NCI-H2107 treated with DMSO at 0.1 percent for 48 hours (cell line): ENCODE results near the gene EGFL8.

Experiments used
- DNase-seq: peaks from one replicate; lab custom pipeline; 2025; ENCODE audit not compliant: unreplicated experiment; lab: John Stamatoyannopoulos, UW

EGFL8 gene

GRCh38 chr6:32167154-32167760 lies 2.9 kb downstream of the EGFL8 start:
- no peak for DNase-seq

- DNase-seq = no peak
These were observed 3.4 kb downstream of the EGFL8 start for GRCh38 chr6:32167761-32168262.

DNA sequence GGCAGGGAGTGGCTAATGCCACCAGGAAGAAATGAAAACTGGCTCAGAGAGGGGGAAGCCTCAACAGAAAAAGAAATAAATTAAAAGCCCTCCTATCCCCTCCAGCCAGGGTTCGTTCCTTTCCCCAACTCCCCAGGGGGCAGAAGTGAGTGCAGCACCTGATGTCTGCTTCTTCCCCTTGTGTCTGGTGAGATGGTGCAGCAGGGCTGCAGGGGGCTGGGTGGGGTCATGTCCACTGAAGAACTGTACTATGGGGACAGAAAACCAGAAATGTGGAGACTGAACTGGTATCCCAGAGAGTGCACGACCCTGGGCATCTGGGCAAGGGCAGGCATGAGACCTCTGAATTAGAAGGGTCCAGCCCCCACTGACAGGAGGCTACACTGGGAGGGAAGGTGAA lies 4.0 kb downstream of the EGFL8 start:
- DNase-seq = no peak

DNA sequence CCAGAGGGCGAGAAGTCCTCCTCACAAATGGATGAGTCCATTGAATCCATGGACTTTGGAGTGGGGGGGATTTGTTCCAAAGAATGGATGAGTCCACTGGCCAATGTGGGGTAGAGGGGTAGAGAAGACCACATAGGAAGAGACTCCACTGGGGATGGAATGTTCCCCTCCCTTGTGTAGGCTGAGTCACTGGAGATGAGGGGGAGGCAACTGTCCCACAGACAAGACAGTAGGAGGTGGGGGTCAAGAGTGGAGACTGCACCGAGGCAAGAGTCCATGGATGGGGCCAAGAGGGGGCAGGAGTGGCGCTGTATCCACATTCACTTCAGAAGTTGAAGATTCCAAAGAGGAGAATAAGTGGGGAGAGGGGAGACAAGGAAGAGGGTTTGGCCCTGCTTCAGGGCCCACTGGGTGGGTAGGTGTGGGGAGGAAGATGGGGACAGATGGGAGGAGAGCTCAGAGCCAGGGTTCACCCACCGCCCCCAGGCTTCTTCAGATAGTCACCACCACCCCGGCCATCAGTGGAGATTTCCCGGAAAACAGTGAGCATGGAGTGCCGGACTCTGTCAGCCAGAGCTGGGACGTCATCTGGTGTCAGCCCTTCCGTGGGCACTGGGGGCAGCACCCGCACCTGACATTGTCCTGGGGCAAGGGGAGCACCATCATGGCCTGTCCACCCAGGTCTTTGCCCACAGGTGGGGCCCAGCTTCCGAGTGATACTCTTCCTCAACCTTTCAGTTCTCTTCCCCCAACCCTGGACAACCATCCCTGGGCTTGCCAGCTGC lies 4.6 kb downstream of the EGFL8 start:
- DNase-seq = no peak

GRCh38 chr6:32170294-32170693 lies 5.9 kb downstream of the EGFL8 start:
- no peak for DNase-seq

DNA sequence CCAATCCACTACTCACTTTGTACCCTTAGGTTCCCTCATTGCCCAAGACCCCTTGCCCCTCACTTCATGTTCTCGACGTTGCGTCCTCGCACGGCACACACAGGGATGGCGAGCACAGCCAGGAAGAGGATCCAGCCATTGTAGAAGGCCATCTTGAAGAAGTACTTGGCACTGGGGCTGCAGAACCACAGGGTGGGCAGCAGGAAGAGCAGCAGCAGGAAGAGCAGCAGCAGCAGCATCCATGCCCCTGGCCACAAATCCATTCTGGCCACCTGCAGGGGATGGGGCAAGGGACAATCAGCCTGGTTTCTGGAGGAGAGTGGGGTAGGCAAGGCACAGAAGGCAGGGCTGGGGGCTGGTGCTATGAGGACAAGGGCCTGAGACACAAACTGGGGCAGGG lies 6.8 kb downstream of the EGFL8 start:
- no peak for DNase-seq

GRCh38 chr6:32173051-32173727 lies 8.8 kb downstream of the EGFL8 start:
- no peak for DNase-seq

DNA sequence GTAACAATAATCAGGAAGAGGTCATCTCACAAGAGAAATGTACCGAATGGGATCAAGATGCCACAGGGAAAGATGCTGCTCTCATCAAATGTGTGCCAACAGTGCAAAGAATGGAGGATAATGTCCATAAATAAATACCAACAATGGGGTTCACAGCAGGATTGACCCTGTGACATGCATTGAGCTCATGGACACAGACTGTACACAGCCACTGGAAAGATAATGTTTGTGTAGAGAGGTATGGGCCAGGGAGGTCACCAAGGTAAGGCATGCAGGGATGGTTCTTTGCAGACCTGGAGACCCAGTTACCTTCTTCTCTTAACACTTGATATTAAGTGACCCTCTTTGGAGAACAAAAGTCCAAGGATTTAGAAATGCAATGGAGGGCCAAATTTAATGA lies 10.0 kb downstream of the EGFL8 start:
- no peak for DNase-seq

DNA sequence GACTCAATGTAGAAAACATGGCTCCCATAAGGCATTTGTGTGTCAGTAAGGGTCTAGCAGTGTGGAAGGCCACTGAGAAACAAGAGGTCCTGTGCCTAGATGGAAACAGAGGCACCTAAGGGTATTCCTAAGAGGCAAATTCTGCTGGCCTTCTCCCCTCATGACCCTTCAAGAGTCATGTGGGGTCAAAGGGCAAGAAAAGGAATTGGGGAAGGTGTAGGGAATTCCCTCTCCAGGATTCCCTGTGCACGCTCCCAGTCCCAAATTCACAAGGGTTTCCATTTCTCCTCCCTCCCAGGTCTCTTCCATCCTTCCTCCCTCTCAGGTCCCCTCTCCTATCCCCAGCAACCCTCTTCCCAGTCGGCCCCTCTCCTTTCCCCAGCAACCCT lies 10.9 kb downstream of the EGFL8 start:
- DNase-seq = no peak

DNA sequence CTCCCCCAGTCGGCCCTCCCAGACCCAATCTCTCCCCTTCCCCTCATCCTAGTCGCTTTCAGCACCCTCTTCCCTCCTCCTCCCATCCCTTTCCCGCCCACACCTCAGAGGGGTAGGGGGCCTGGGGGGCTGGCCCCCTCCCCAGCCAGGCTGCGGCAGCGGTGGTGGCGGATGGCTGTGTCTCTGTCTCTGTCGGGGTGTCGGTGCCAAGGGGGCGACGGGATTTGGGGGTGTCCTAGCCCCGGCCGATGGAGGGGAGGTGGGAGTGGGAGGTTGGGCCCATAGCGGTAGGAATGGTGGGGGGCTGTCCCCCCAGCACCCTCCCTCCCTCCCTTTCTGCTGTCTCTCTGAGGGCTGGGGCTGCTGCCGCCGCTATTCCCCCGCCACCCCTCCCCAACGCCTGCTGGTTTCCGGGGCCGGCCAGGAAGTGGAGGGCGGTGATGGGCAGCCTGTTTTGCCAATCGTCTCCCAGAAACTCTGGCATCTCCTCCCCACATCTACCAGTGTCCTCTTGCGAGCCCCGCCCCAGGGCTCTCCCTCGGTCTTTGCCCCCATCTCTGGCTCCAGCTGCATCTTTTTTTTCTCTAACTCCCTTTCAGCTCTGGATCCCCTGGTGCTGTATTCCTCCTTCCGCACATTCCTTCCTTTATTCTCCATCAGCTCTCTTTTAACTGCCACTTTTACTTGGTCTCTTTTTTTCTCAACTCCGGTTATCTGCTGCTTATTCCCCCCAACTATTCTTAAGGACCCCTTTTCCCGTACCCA lies 11.5 kb downstream of the EGFL8 start, which contains the start of gene AGPAT1:
AGPAT1 (minus strand) TSS at position 374 of the 765 bp plus-strand sequence. CDS start 4,588 bp downstream, outside the sequence.
- DNase-seq = peak; percentile 69

- DNase-seq = no peak
These were observed 12.2 kb downstream of the EGFL8 start for GRCh38 chr6:32176476-32177182.

DNA sequence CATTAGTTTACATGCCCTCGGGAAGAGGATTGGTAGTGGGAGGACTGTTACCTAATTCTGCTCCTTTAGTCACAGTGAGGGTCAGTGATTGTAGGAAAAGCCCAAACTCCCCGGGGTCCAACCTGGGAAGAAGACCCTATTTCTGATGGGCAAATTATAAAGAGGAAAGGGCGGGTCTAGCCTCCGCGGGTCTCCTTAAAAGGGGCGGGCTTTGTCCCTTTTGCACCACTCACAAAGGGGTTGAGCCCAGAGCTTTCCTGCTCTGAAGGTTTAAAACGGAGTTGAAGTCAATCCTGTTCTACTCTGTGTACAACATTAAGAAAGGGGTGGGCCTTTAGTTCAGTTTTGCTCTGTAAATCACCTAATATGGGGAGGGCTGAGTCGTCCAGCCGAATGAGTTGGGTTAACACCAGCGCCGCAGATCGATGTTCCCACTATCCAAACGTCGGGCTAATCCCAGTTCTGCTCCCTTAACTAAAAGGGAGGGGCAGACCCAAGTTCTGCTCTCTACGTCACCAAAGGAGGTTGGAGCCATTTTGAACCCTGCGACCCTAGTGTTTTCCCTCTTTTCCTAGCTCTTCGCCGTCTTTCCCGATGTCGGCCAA lies 12.9 kb downstream of the EGFL8 start:
- peak; percentile 45 for DNase-seq

DNA sequence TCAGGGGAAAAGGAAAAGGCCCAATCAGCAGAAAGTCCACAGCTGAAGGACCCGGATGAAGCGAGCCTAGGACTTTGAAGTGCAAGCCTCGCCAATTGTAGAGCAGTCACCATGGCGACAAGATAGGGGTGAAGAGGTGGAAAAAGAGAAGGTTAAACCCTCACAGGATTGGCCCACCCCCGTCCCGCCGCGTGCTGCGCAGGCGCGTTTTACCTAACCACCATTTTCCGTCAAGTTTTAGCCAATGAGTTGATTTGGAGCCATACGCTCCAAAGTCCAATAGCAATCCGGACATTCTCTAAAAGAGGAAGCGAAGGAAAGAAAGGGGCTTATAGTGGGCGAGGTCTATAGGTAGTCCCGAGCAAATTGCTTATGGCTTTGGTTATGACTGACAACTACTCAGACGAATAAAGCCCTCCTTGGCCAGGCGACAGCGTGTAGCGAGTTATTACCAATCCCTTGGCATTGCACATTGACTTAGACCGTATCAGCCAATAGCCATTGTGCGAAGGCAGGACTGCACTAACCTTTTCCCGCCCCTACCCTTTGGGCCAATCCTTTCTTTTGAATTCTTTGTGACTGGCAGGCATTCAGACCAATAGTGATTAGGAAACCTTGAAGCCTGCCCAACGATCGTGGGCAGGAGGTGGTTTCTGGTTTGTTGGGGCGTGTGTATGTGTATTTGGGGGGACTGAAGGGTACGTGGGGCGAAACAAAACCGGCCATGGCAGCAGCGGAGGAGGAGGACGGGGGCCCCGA lies 13.6 kb downstream of the EGFL8 start, which contains the start of gene RNF5:
RNF5 (plus strand) TSS at position 618 of the 759 bp plus-strand sequence; CDS start at position 725, 107 bp downstream.
- DNase-seq = peak; percentile 96

- DNase-seq = no peak
These were observed 14.4 kb downstream of the EGFL8 start for GRCh38 chr6:32178547-32179440.

- no peak for DNase-seq
These were observed 15.5 kb downstream of the EGFL8 start for GRCh38 chr6:32179766-32180405.

GRCh38 chr6:32181148-32181702 lies 16.8 kb downstream of the EGFL8 start:
- no peak for DNase-seq

DNA sequence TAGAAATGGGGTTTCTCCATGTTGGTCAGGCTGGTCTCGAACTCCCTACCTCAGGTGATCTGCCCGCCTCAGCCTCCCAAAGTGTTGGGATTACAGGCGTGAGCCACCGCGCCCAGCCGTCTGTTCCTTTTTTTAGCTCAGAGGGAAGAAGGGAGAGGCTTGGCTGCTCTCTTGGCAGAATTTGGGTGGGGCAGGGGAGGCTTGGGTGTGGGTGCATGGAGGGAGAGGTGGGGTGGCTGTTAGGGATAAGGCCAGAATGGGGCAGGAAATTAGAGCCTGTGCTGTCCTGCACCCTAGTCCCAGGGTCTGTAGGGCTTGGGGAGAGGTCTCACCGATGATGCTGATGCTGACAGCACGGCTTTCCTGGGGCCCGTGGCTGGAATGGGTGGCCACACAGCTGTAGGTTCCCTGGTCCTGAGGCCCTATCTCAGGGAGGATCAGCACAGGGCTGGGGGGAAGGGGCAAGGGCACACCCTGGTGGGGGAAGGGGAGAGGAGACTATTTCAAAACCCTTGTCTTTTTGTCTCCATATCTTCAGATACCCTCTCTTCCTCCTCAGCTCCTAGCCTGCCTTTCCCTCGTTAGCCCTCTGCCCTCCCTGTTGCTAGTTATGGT lies 17.6 kb downstream of the EGFL8 start:
- no peak for DNase-seq
